H1 (cell line): Measurements from ENCODE around the gene CACNA1D. TPM values are rescaled to one million over a fixed set of nuclear protein-coding genes. Genes with fewer than 3 reads are reported as not detected.

ENCODE experiments used
- CTCF ChIA-PET: fragments of 300-600 bp; sonication (Branson Sonifier 250); formaldehyde crosslinking; loops from one replicate; lab custom pipeline; 2021; ENCODE audit not compliant: partially characterized antibody; lab: Charles Lee
- POLR2A ChIA-PET: fragments of 300-600 bp; sonication (Branson Sonifier 250); formaldehyde crosslinking; loops from one replicate; lab custom pipeline; 2021; ENCODE audit warnings: inconsistent platforms; ENCODE audit not compliant: partially characterized antibody; lab: Charles Lee
- DNase-seq, 2 experiments: peaks; one replicate each; pipeline versions ENCODE4 v3.0.0 to v3.0.0-alpha.2; 2010 to 2022; ENCODE audit warnings: low spot score in 2 of 2, low read depth in 1 of 2, mixed read lengths in 1 of 2
- FAIRE-seq: peaks from 2 replicates; lab custom pipeline; 2011; peaks lifted over from hg19 to GRCh38; lab: Jason Lieb, UNC
- H2AFZ ChIP-seq: 2 replicates; pipeline ENCODE4 v1.8.1; 2012; ENCODE audit warnings: low read length, inconsistent platforms
- H2AK5ac ChIP-seq: 2 replicates; pipeline ENCODE4 v1.6.1; 2013; ENCODE audit warnings: low read depth, low read length
- H2BK120ac ChIP-seq: replicated peaks from 2 replicates; pipeline ENCODE3; 2013; ENCODE audit warnings: low read depth, low read length, inconsistent platforms
- H2BK12ac ChIP-seq: 2 replicates; pipeline ENCODE4 v1.6.1; 2013; ENCODE audit warnings: low read depth, low read length
- H2BK15ac ChIP-seq: 2 replicates; pipeline ENCODE4 v1.6.1; 2013; ENCODE audit warnings: low read length
- H2BK20ac ChIP-seq: 2 replicates; pipeline ENCODE4 v1.6.1; 2013; ENCODE audit warnings: low read length
- H2BK5ac ChIP-seq: 2 replicates; pipeline ENCODE4 v1.6.1; 2013; ENCODE audit warnings: low read depth, low read length
- H3K14ac ChIP-seq: 2 replicates; pipeline ENCODE4 v1.6.1; 2013; ENCODE audit warnings: inconsistent platforms; ENCODE audit not compliant: insufficient read length
- H3K18ac ChIP-seq: 2 replicates; pipeline ENCODE4 v1.6.1; 2013; ENCODE audit warnings: low read length; ENCODE audit errors: extremely low read depth
- H3K23ac ChIP-seq: 2 replicates; pipeline ENCODE4 v1.6.1; 2013; ENCODE audit warnings: inconsistent platforms; ENCODE audit not compliant: insufficient read length
- H3K23me2 ChIP-seq: 2 replicates; pipeline ENCODE4 v1.6.1; 2013; ENCODE audit warnings: low read depth, low read length
- H3K27ac ChIP-seq: 2 replicates; pipeline ENCODE4 v1.6.1; 2011; ENCODE audit warnings: low read depth, low read length, inconsistent platforms
- H3K27me3 ChIP-seq, 4 experiments: replicated peaks in 1 of 4; 1 replicate in 1 of 4; 2 replicates in 3 of 4; pipeline versions ENCODE4 v1.6.1 to v1.8.1; 2011 to 2013; ENCODE audit warnings: low read length in 3 of 4, mild to moderate bottlenecking in 3 of 4, inconsistent platforms in 2 of 4, mixed read lengths in 2 of 4, moderate library complexity in 1 of 4; ENCODE audit not compliant: control insufficient read depth in 3 of 4, insufficient read depth in 3 of 4; ENCODE audit errors: extremely low read depth in 1 of 4
- H3K36me3 ChIP-seq, 4 experiments: 2 replicates each; pipeline versions ENCODE4 v1.6.1 to v1.8.1; 2011 to 2013; ENCODE audit warnings: mild to moderate bottlenecking in 4 of 4, low read length in 3 of 4, moderate library complexity in 2 of 4, control low read depth in 1 of 4, inconsistent platforms in 1 of 4; ENCODE audit not compliant: insufficient read depth in 4 of 4, control insufficient read depth in 2 of 4
- H3K4ac ChIP-seq: replicated peaks from 2 replicates; pipeline ENCODE3; 2013; ENCODE audit warnings: low read length, low read depth, mixed read lengths, inconsistent platforms; ENCODE audit not compliant: insufficient read length
- H3K4me1 ChIP-seq, 4 experiments: replicated peaks in 1 of 4; 1 replicate in 1 of 4; 2 replicates in 3 of 4; pipeline versions ENCODE4 v1.6.1 to v1.8.1; 2011 to 2013; ENCODE audit warnings: low read length in 3 of 4, inconsistent platforms in 2 of 4, mixed read lengths in 1 of 4; ENCODE audit not compliant: insufficient read depth in 4 of 4, control insufficient read depth in 3 of 4
- H3K4me2 ChIP-seq, 2 experiments: 2 replicates each; pipeline versions ENCODE4 v1.6.1 to v1.8.1; 2011 to 2013; ENCODE audit warnings: low read depth in 2 of 2, low read length in 2 of 2, control low read depth in 1 of 2, inconsistent platforms in 1 of 2, mild to moderate bottlenecking in 1 of 2; ENCODE audit not compliant: insufficient read depth in 1 of 2
- H3K4me3 ChIP-seq, 4 experiments: fragments of 200-600, 300-600 bp in 1 of 4; sonication (generic), shearing (Covaris generic), sonication (Bioruptor Twin) in 1 of 4; 2 replicates each; pipeline versions ENCODE4 v1.5.1 to v1.8.1; 2011 to 2016; ENCODE audit warnings: low read length in 4 of 4, low read depth in 3 of 4, control low read depth in 2 of 4, inconsistent platforms in 2 of 4, mild to moderate bottlenecking in 2 of 4, mixed read lengths in 1 of 4, moderate library complexity in 1 of 4; ENCODE audit not compliant: insufficient read depth in 2 of 4; ENCODE audit errors: extremely low read depth in 1 of 4
- H3K56ac ChIP-seq: replicated peaks from 2 replicates; pipeline ENCODE3; 2013; ENCODE audit warnings: low read depth, mild to moderate bottlenecking, mixed read lengths, low read length, inconsistent platforms; ENCODE audit not compliant: insufficient read length
- H3K79me1 ChIP-seq: 2 replicates; pipeline ENCODE4 v1.6.1; 2013; ENCODE audit warnings: low read depth, low read length, control low read depth
- H3K79me2 ChIP-seq, 2 experiments: 2 replicates each; pipeline versions ENCODE4 v1.6.1 to v1.8.1; 2012 to 2013; ENCODE audit warnings: low read length in 2 of 2, mild to moderate bottlenecking in 2 of 2, inconsistent platforms in 1 of 2; ENCODE audit not compliant: insufficient read depth in 2 of 2, control insufficient read depth in 1 of 2
- H3K9ac ChIP-seq, 4 experiments: replicated peaks in 1 of 4; 1 replicate in 1 of 4; 2 replicates in 3 of 4; pipeline versions ENCODE4 v1.6.1 to v1.8.1; 2011 to 2013; ENCODE audit warnings: low read depth in 3 of 4, low read length in 3 of 4, control low read depth in 2 of 4, mild to moderate bottlenecking in 2 of 4, moderate library complexity in 2 of 4, inconsistent platforms in 1 of 4; ENCODE audit errors: extremely low read depth in 1 of 4
- H3K9me3 ChIP-seq, 2 experiments: 2 replicates each; pipeline versions ENCODE4 v1.6.1 to v1.8.1; 2012 to 2013; ENCODE audit warnings: mild to moderate bottlenecking in 2 of 2, moderate library complexity in 2 of 2, control low read depth in 1 of 2, inconsistent platforms in 1 of 2, low read depth in 1 of 2, low read length in 1 of 2, mixed read lengths in 1 of 2; ENCODE audit not compliant: insufficient read depth in 2 of 2
- H4K20me1 ChIP-seq, 2 experiments: replicated peaks in 1 of 2; 2 replicates each; pipeline versions ENCODE3 to v1.8.1; 2011 to 2013; ENCODE audit warnings: inconsistent platforms in 2 of 2, low read length in 2 of 2, mild to moderate bottlenecking in 1 of 2; ENCODE audit not compliant: insufficient read depth in 2 of 2, control insufficient read depth in 1 of 2
- H4K5ac ChIP-seq: 2 replicates; pipeline ENCODE4 v1.6.1; 2013; ENCODE audit warnings: low read length, low read depth, mixed read lengths, inconsistent platforms; ENCODE audit not compliant: insufficient read length
- H4K8ac ChIP-seq: 2 replicates; pipeline ENCODE4 v1.8.0; 2013; ENCODE audit warnings: mild to moderate bottlenecking, moderate library complexity, low read length, inconsistent platforms; ENCODE audit not compliant: insufficient read depth; ENCODE audit errors: extremely low read depth
- H4K91ac ChIP-seq: replicated peaks from 2 replicates; pipeline ENCODE3; 2013; ENCODE audit warnings: low read length, mixed read lengths, inconsistent platforms; ENCODE audit not compliant: insufficient read length
- BACH1 ChIP-seq: IDR thresholded peaks from 2 replicates; pipeline ENCODE4 v1.6.1; 2012; ENCODE audit warnings: low read length, improper control_type of control experiment
- EGR1 ChIP-seq: IDR thresholded peaks from 2 replicates; pipeline ENCODE4 v1.6.1; 2011; ENCODE audit warnings: low read depth, low read length, borderline replicate concordance
- EZH2 ChIP-seq: fragments of 200-600 bp; sonication (generic); IDR thresholded peaks from 2 replicates; pipeline ENCODE4 v1.7.1; 2012; ENCODE audit warnings: low read depth, mild to moderate bottlenecking, moderate library complexity, low read length, inconsistent platforms; ENCODE audit not compliant: severe bottlenecking
- RFX5 ChIP-seq: IDR thresholded peaks from 2 replicates; pipeline ENCODE4 v1.6.1; 2011; ENCODE audit warnings: low read depth, low read length, improper control_type of control experiment, borderline replicate concordance
- SIX5 ChIP-seq: IDR thresholded peaks from 2 replicates; pipeline ENCODE4 v1.6.1; 2011; ENCODE audit warnings: mild to moderate bottlenecking, low read depth, low read length
- SUZ12 ChIP-seq: fragments of 200-600 bp; sonication (generic); IDR thresholded peaks from 2 replicates; pipeline ENCODE4 v1.6.1; 2012; ENCODE audit warnings: mild to moderate bottlenecking, inconsistent platforms, low read length, moderate library complexity, mixed read lengths
- TAF1 ChIP-seq: IDR thresholded peaks from 2 replicates; pipeline ENCODE4 v1.6.1; 2011; ENCODE audit warnings: mild to moderate bottlenecking, low read depth, low read length
- ZNF274 ChIP-seq: IDR thresholded peaks from 2 replicates; pipeline ENCODE4 v1.7.0; 2012; ENCODE audit warnings: low read length, borderline replicate concordance; ENCODE audit errors: extremely low read depth
- WGBS, 2 experiments: shearing (Covaris generic) in 1 of 2; methylation state at CpG; one replicate each; pipeline versions ENCODE4 v1.1.6 to v1.1.7; 2013 to 2015; ENCODE audit warnings: low lambda C conversion rate in 2 of 2, mixed read lengths in 2 of 2, inconsistent platforms in 1 of 2, low coverage in 1 of 2, missing lambda C conversion rate in 1 of 2; ENCODE audit not compliant: insufficient replicate concordance in 2 of 2, insufficient coverage in 1 of 2, insufficient read length in 1 of 2; ENCODE audit errors: extremely low coverage in 1 of 2, missing lambda C conversion rate in 1 of 2; 5-methylcytosine and 5-hydroxymethylcytosine counted together
- polyA plus RNA-seq, 7 experiments: library from polyadenylated mRNA; depleted of rRNA in 3 of 7; stranded (reverse) in 5 of 7; unstranded in 2 of 7; fragments of >200 nt in 5 of 7; fragments of 200-250 nt in 2 of 7; gene quantifications; 1 replicate in 5 of 7; 2 replicates in 1 of 7; 4 replicates in 1 of 7; pipeline versions ENCODE4 v1.2.1 to v1.2.3, GENCODE V29; 2011 to 2013; ENCODE audit warnings: missing spikeins in 2 of 7, mixed read lengths in 2 of 7
- total RNA-seq: library from RNA; stranded (reverse); fragmentation: NEBNext Ultra II Directional; extraction: Animal tissue kit (Norgen Biotek cat#: 25700); gene quantifications from 2 replicates; pipeline ENCODE4 v1.2.1, GENCODE V29; 2021
- TF ChIP-seq, protein P1 (sequence below): IDR thresholded peaks from 2 replicates; pipeline ENCODE4 v1.6.1; 2011; ENCODE audit warnings: low read depth, mild to moderate bottlenecking, low read length; ENCODE audit not compliant: insufficient read depth

CACNA1D gene
- total and polyA plus RNA-seq, 2 of the 8 experiments (the other 6 are each of a cell fraction or from before 2014, with no cell fraction given) = 2.0 to 2.9 TPM

- no peak overlapping the region for H4K5ac ChIP-seq
- no peaks in the 10 kb centered on the region for H3K79me1 ChIP-seq
- H4K8ac ChIP-seq = no peak overlapping the region
- no peaks in the 10 kb centered on the region for H3K23me2 ChIP-seq
- H4K91ac ChIP-seq = no peak overlapping the region
- no peak overlapping the region for H2AFZ ChIP-seq
- H3K27ac ChIP-seq = no peak overlapping the region
- H3K9ac ChIP-seq = no peak overlapping the region
- no peak overlapping the region for H2BK20ac ChIP-seq
- WGBS, 2 experiments = 98% methylated on average over 2 of the region's 2 CpGs; no CpG with 5 or more reads in 1 of the 2 experiments
- no peaks in the 10 kb centered on the region for H3K9me3 ChIP-seq
- H4K20me1 ChIP-seq = no peaks in the 10 kb centered on the region
- CTCF ChIA-PET = interaction anchor here (0.5 to 2.8 kb wide), 6 partner anchors 9 to 279 kb away, joined by 3 to 9 read pairs (median 4); no protein-coding TSS in a partner anchor
- no peaks in the 10 kb centered on the region for H3K79me2 ChIP-seq
- H2BK120ac ChIP-seq = no peak overlapping the region
- POLR2A ChIA-PET = no interaction called here
- no peak overlapping the region for H2BK12ac ChIP-seq
- FAIRE-seq = no peak
- H3K23ac ChIP-seq = no peak overlapping the region
- no peaks in the 10 kb centered on the region for H3K36me3 ChIP-seq
- H2BK15ac ChIP-seq = no peak overlapping the region
- H3K4me1 ChIP-seq = peaks cover 0 to 3% (median 1%) of the 10 kb centered on the region in 4 experiments; a peak in 3 of 7 replicates
- H3K14ac ChIP-seq = no peak overlapping the region
- H3K18ac ChIP-seq = no peak overlapping the region
- DNase-seq = no peak
- no peaks in the 10 kb centered on the region for H3K27me3 ChIP-seq
- H3K4ac ChIP-seq = no peak overlapping the region
- H3K4me3 ChIP-seq = no peak overlapping the region
- no peak overlapping the region for H2BK5ac ChIP-seq
- H3K4me2 ChIP-seq = no peak overlapping the region
- H2AK5ac ChIP-seq = no peak overlapping the region
- no peak overlapping the region for H3K56ac ChIP-seq
- TF ChIP-seq SIX5 = no peak
- TF ChIP-seq SUZ12 = no peak
- no peak for TF ChIP-seq RFX5
- TF ChIP-seq, protein P1, sequence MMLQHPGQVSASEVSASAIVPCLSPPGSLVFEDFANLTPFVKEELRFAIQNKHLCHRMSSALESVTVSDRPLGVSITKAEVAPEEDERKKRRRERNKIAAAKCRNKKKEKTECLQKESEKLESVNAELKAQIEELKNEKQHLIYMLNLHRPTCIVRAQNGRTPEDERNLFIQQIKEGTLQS = no peak
- TF ChIP-seq EZH2 = no peak
- TF ChIP-seq BACH1 = no peak
- no peak for TF ChIP-seq TAF1
- no peak for TF ChIP-seq ZNF274
- no peak for TF ChIP-seq EGR1
Measured at GRCh38 chr3:53585049-53585448, 90.6 kb downstream of the CACNA1D start.
